Tibial artery (tissue), 4 donors: ENCODE data around the gene ZNF367.

Source experiments
- DNase-seq, 2 donors: peaks; one replicate each; pipeline ENCODE4 v3.0.0-alpha.2; 2019
- H3K27ac ChIP-seq, 2 donors: fragments of 200-600 bp; sonication (generic) in 1 of 2; 1 replicate in 1 of 2; 2 replicates in 1 of 2; pipeline ENCODE4 v1.5.1; 2018 to 2019; ENCODE audit warnings: mild to moderate bottlenecking in 1 of 2
- H3K27me3 ChIP-seq, 2 donors: fragments of 200-600 bp; sonication (generic) in 1 of 2; one replicate each; pipeline versions ENCODE4 v1.5.1 to v1.6.0; 2016 to 2019
- H3K36me3 ChIP-seq, 3 donors: fragments of 200-600 bp; sonication (generic) in 2 of 3; one replicate each; pipeline ENCODE4 v1.5.1; 2016 to 2019; ENCODE audit warnings: mild to moderate bottlenecking in 2 of 3
- H3K4me1 ChIP-seq, 4 donors: fragments of 200-600 bp; sonication (generic) in 2 of 4; 1 replicate in 3 of 4; 2 replicates in 1 of 4; pipeline ENCODE4 v1.5.1; 2016 to 2019
- H3K4me3 ChIP-seq, 2 donors: fragments of 200-600 bp; sonication (generic) in 1 of 2; 1 replicate in 1 of 2; 2 replicates in 1 of 2; pipeline ENCODE4 v1.5.1; 2018 to 2019; ENCODE audit warnings: mild to moderate bottlenecking in 2 of 2
- H3K9me3 ChIP-seq, 3 donors: fragments of 200-600 bp; sonication (generic) in 1 of 3; one replicate each; pipeline ENCODE4 v1.5.1; 2016 to 2019
- CTCF ChIP-seq, 2 experiments: fragments of 200-600 bp in 1 of 2; fragments of 450-650 bp in 1 of 2; IDR thresholded peaks; one replicate each; pipeline ENCODE4 v1.5.1; 2017 to 2019; ENCODE audit warnings: antibody characterized with exemption in 2 of 2, mild to moderate bottlenecking in 1 of 2, moderate library complexity in 1 of 2
- intact Hi-C: fragments of 100-400 bp; cut with DNase I; formaldehyde crosslinking; loops from one replicate; pipeline ENCODE4 v1.15.0; 2023; ENCODE audit warnings: low total_unique reads

The ZNF367 gene

GRCh38 chr9:96342571-96343245 is 75.5 kb downstream of the ZNF367 start:
- Histone ChIP-seq H3K9me3 (no peaks in the 10 kb centered on the region), H3K36me3 (peaks cover 13 to 18% (median 16%) of the 10 kb centered on the region in 3 donors), H3K4me3 (no peak overlapping the region), H3K4me1 (peaks cover 0 to 11% (median 0%) of the 10 kb centered on the region in 4 donors), H3K27me3 (no peaks in the 10 kb centered on the region), H3K27ac (no peak overlapping the region)
- TF ChIP-seq CTCF (IDR thresholded peaks at IDR 0.05), result no peak
- intact Hi-C loops, result no loop called here
- no peak for DNase-seq

GRCh38 chr9:96340707-96341106 is 77.5 kb downstream of the ZNF367 start:
- Histone ChIP-seq H3K27ac (no peak overlapping the region), H3K4me1 (peaks cover 0 to 11% (median 0%) of the 10 kb centered on the region in 4 donors), H3K4me3 (no peak overlapping the region), H3K36me3 (peaks cover 13 to 22% (median 16%) of the 10 kb centered on the region in 3 donors), H3K9me3 (no peaks in the 10 kb centered on the region), H3K27me3 (no peaks in the 10 kb centered on the region)
- DNase-seq, result no peak
- intact Hi-C loops, result no loop called here
- no peak for TF ChIP-seq CTCF (IDR thresholded peaks at IDR 0.05)

GRCh38 chr9:96338299-96338698 is 79.9 kb downstream of the ZNF367 start:
- no peak overlapping the region for H3K4me3 ChIP-seq
- peaks cover 0 to under 1% (median 0%) of the 10 kb centered on the region in 4 donors for H3K4me1 ChIP-seq
- no peaks in the 10 kb centered on the region for H3K9me3 ChIP-seq
- peaks cover 17 to 22% (median 18%) of the 10 kb centered on the region in 3 donors for H3K36me3 ChIP-seq
- intact Hi-C loops, result no loop called here
- H3K27me3 ChIP-seq, result no peaks in the 10 kb centered on the region
- H3K27ac ChIP-seq, result no peak overlapping the region
- no peak for DNase-seq
- TF ChIP-seq CTCF (IDR thresholded peaks at IDR 0.05), result no peak
